HepG2 (cell line): Measurements from ENCODE around the gene USP27X. TPM values are rescaled to one million over a fixed set of nuclear protein-coding genes. Genes with fewer than 3 reads are reported as not detected.

Experiments
- AKAP8 ChIP-seq: sonication (generic); formaldehyde crosslinking; IDR thresholded peaks from 2 replicates; pipeline ENCODE4 v1.5.1; 2020; ENCODE audit warnings: mild to moderate bottlenecking, missing genetic modification reagents
- CTCF ChIP-seq: sonication (generic); formaldehyde crosslinking; IDR thresholded peaks from 2 replicates; pipeline ENCODE4 v1.5.0; 2020; ENCODE audit warnings: mild to moderate bottlenecking, missing genetic modification reagents, moderate library complexity
- FLYWCH1 ChIP-seq: sonication (generic); formaldehyde crosslinking; IDR thresholded peaks from 2 replicates; pipeline ENCODE4 v1.8.1; 2023; ENCODE audit warnings: mild to moderate bottlenecking, missing genetic modification reagents
- HOXA5 ChIP-seq: sonication (generic); formaldehyde crosslinking; IDR thresholded peaks from 2 replicates; pipeline ENCODE4 v1.4.0; 2020; ENCODE audit warnings: missing genetic modification reagents
- KAT7 ChIP-seq: IDR thresholded peaks from 2 replicates; pipeline ENCODE4 v1.6.1; 2018; ENCODE audit warnings: borderline replicate concordance, missing compliant biosample characterization
- LCORL ChIP-seq, 2 experiments: fragments of 450-650 bp in 1 of 2; sonication (generic) in 1 of 2; formaldehyde crosslinking in 1 of 2; IDR thresholded peaks; 2 replicates each; pipeline versions ENCODE4 v1.5.0 to v1.6.1; 2017 to 2020; ENCODE audit warnings: antibody characterized with exemption in 1 of 2, missing genetic modification reagents in 1 of 2
- NR1H2 ChIP-seq: sonication (generic); formaldehyde crosslinking; IDR thresholded peaks from 2 replicates; pipeline ENCODE4 v1.8.1; 2022; ENCODE audit warnings: low read depth, missing genetic modification reagents, borderline replicate concordance
- NR2C2 ChIP-seq: sonication (generic); formaldehyde crosslinking; IDR thresholded peaks from 2 replicates; pipeline ENCODE4 v1.4.0; 2020; ENCODE audit warnings: missing genetic modification reagents, mild to moderate bottlenecking, moderate library complexity, borderline replicate concordance
- PHF8 ChIP-seq: sonication (generic); formaldehyde crosslinking; IDR thresholded peaks from 2 replicates; pipeline ENCODE4 v1.5.0; 2020; ENCODE audit warnings: missing genetic modification reagents
- RXRB ChIP-seq: IDR thresholded peaks from 2 replicates; pipeline ENCODE4 v1.6.1; 2016; ENCODE audit warnings: borderline replicate concordance, missing genetic modification reagents, missing compliant biosample characterization
- SIN3B ChIP-seq: fragments of 150-350 bp; IDR thresholded peaks from 2 replicates; pipeline ENCODE4 v1.6.1; 2014; ENCODE audit warnings: low read length
- SMC3 ChIP-seq: IDR thresholded peaks from 2 replicates; pipeline ENCODE4 v1.6.1; 2011; ENCODE audit warnings: low read length, improper control_type of control experiment
- ZBTB3 ChIP-seq: sonication (generic); formaldehyde crosslinking; IDR thresholded peaks from 2 replicates; pipeline ENCODE4 v1.4.0; 2020; ENCODE audit warnings: low read depth, mild to moderate bottlenecking, moderate library complexity, missing genetic modification reagents, borderline replicate concordance
- ZFP82 ChIP-seq: sonication (generic); formaldehyde crosslinking; IDR thresholded peaks from 2 replicates; pipeline ENCODE4 v1.5.1; 2020; ENCODE audit warnings: mild to moderate bottlenecking, missing genetic modification reagents, borderline replicate concordance
- ZFY ChIP-seq: sonication (generic); formaldehyde crosslinking; IDR thresholded peaks from 2 replicates; pipeline ENCODE4 v1.4.0; 2020; ENCODE audit warnings: missing genetic modification reagents
- ZKSCAN1 ChIP-seq: fragments of 150-350 bp; IDR thresholded peaks from 2 replicates; pipeline ENCODE4 v1.6.1; 2014; ENCODE audit warnings: low read length
- ZKSCAN5 ChIP-seq: sonication (generic); formaldehyde crosslinking; IDR thresholded peaks from 2 replicates; pipeline ENCODE4 v1.5.1; 2020; ENCODE audit warnings: mild to moderate bottlenecking, missing genetic modification reagents
- ZNF136 ChIP-seq: sonication (generic); formaldehyde crosslinking; IDR thresholded peaks from 2 replicates; pipeline ENCODE4 v1.8.1; 2022; ENCODE audit warnings: low read depth, mild to moderate bottlenecking, moderate library complexity, missing genetic modification reagents
- ZNF18 ChIP-seq: sonication (generic); formaldehyde crosslinking; IDR thresholded peaks from 2 replicates; pipeline ENCODE4 v1.8.0; 2022; ENCODE audit warnings: mild to moderate bottlenecking, missing genetic modification reagents; ENCODE audit not compliant: insufficient replicate concordance
- ZNF484 ChIP-seq: sonication (generic); formaldehyde crosslinking; IDR thresholded peaks from 2 replicates; pipeline ENCODE4 v1.5.1; 2020; ENCODE audit warnings: mild to moderate bottlenecking, low read depth, missing genetic modification reagents, borderline replicate concordance
- ZSCAN9 ChIP-seq: IDR thresholded peaks from 2 replicates; pipeline ENCODE4 v1.6.1; 2016; ENCODE audit warnings: borderline replicate concordance
- polyA plus RNA-seq, 8 experiments: library from polyadenylated mRNA; depleted of rRNA in 3 of 8; stranded (reverse) in 7 of 8; unstranded in 1 of 8; fragments of >200 nt; fragmentation: Illumina TruSeq in 4 of 8; extraction: Trizol in 4 of 8; gene quantifications; 2 replicates each; pipeline versions ENCODE4 v1.2.1 to v1.2.3, GENCODE V29; 2011 to 2016; ENCODE audit warnings: low read depth in 4 of 8, missing spikeins in 1 of 8, mixed read lengths in 1 of 8; ENCODE audit not compliant: insufficient read depth in 1 of 8
- total RNA-seq, 5 experiments: library from RNA; depleted of rRNA; stranded (reverse); fragments of >200 nt; fragmentation: Illumina TruSeq; extraction: Trizol; gene quantifications; 2 replicates each; pipeline ENCODE4 v1.2.3, GENCODE V29; 2016; ENCODE audit warnings: low read depth in 1 of 5
- TF ChIP-seq, protein P1 (sequence below): sonication (generic); IDR thresholded peaks from 2 replicates; pipeline ENCODE4 v1.6.1; 2016; ENCODE audit warnings: low read depth, borderline replicate concordance
- TF ChIP-seq, protein P2 (sequence below): sonication (generic); formaldehyde crosslinking; IDR thresholded peaks from 2 replicates; pipeline ENCODE4 v1.8.0; 2022; ENCODE audit warnings: mild to moderate bottlenecking, missing genetic modification reagents, moderate library complexity
- TF ChIP-seq, protein P3 (sequence below): IDR thresholded peaks from 2 replicates; pipeline ENCODE4 v1.6.1; 2016; ENCODE audit warnings: low read depth, borderline replicate concordance

The USP27X gene
- total and polyA plus RNA-seq, 2 of the 13 experiments (the other 11 are each of a cell fraction or from before 2014, with no cell fraction given) = 7.2 to 9.7 TPM

GRCh38 chrX:49878834-49879655 is at the start of gene USP27X (continued):
- no peak for TF ChIP-seq ZNF18 (CRISPR knock-in tag)
- 0 out of 2 replicates have a peak, but pooled peaks have one; percentile 33 for TF ChIP-seq ZFP82 (CRISPR knock-in tag)
- TF ChIP-seq NR1H2 = peak; percentile 48; the same call in 1 of the 2 replicates
- TF ChIP-seq, protein P1, sequence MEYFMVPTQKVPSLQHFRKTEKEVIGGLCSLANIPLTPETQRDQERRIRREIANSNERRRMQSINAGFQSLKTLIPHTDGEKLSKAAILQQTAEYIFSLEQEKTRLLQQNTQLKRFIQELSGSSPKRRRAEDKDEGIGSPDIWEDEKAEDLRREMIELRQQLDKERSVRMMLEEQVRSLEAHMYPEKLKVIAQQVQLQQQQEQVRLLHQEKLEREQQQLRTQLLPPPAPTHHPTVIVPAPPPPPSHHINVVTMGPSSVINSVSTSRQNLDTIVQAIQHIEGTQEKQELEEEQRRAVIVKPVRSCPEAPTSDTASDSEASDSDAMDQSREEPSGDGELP = peak; percentile 43; the same call in 1 of the 2 replicates
- TF ChIP-seq CTCF (CRISPR knock-in tag) = peak; percentile 60
- TF ChIP-seq NR2C2 (CRISPR knock-in tag) = peak; percentile 18; the same call in 1 of the 2 replicates
- no peak for TF ChIP-seq ZBTB3 (CRISPR knock-in tag)
- no peak for TF ChIP-seq KAT7
- no peak for TF ChIP-seq AKAP8 (CRISPR knock-in tag)
- peak; percentile 20; the same call in 1 of the 2 replicates for TF ChIP-seq PHF8 (CRISPR knock-in tag)
- TF ChIP-seq, protein P2, sequence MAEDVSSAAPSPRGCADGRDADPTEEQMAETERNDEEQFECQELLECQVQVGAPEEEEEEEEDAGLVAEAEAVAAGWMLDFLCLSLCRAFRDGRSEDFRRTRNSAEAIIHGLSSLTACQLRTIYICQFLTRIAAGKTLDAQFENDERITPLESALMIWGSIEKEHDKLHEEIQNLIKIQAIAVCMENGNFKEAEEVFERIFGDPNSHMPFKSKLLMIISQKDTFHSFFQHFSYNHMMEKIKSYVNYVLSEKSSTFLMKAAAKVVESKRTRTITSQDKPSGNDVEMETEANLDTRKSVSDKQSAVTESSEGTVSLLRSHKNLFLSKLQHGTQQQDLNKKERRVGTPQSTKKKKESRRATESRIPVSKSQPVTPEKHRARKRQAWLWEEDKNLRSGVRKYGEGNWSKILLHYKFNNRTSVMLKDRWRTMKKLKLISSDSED (CRISPR knock-in tag) = no peak
- no peak for TF ChIP-seq ZSCAN9 (CRISPR knock-in tag)
- TF ChIP-seq, protein P3, sequence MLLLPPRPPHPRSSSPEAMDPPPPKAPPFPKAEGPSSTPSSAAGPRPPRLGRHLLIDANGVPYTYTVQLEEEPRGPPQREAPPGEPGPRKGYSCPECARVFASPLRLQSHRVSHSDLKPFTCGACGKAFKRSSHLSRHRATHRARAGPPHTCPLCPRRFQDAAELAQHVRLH (CRISPR knock-in tag) = no peak
- no peak for TF ChIP-seq SIN3B
- no peak for TF ChIP-seq ZNF484 (CRISPR knock-in tag)
- TF ChIP-seq LCORL (IDR thresholded peaks at IDR 0.05) = no peak
- TF ChIP-seq LCORL (CRISPR knock-in tag; IDR thresholded peaks at IDR 0.05) = peak; percentile 54; the same call in 1 of the 2 replicates
- no peak for TF ChIP-seq ZNF136
- no peak for TF ChIP-seq FLYWCH1 (CRISPR knock-in tag)
- TF ChIP-seq RXRB (CRISPR knock-in tag) = no peak; the same call in none of the 2 replicates
- no peak for TF ChIP-seq SMC3
- no peak for TF ChIP-seq ZKSCAN1
- TF ChIP-seq HOXA5 (CRISPR knock-in tag) = peak; percentile 48
- no peak for TF ChIP-seq ZKSCAN5
- no peak; the same call in none of the 2 replicates for TF ChIP-seq ZFY (CRISPR knock-in tag)
